IPS-18c (cell line): Measurements from ENCODE around the gene GPR39.

Experiments used
- H3K4me3 ChIP-seq: 2 replicates; pipeline ENCODE4 v1.7.0; 2013; ENCODE audit warnings: low read depth, mild to moderate bottlenecking, low read length, moderate library complexity; ENCODE audit not compliant: insufficient read depth
- H3K9me3 ChIP-seq: one replicate; pipeline ENCODE4 v1.6.1; 2013; ENCODE audit warnings: mild to moderate bottlenecking, low read length, moderate library complexity; ENCODE audit not compliant: control insufficient read depth, insufficient read depth

GPR39 gene

GRCh38 chr2:132566379-132566778 is 149.8 kb downstream of the GPR39 start:
- no peak overlapping the region for H3K4me3 ChIP-seq
- H3K9me3 ChIP-seq: no peaks in the 10 kb centered on the region

DNA sequence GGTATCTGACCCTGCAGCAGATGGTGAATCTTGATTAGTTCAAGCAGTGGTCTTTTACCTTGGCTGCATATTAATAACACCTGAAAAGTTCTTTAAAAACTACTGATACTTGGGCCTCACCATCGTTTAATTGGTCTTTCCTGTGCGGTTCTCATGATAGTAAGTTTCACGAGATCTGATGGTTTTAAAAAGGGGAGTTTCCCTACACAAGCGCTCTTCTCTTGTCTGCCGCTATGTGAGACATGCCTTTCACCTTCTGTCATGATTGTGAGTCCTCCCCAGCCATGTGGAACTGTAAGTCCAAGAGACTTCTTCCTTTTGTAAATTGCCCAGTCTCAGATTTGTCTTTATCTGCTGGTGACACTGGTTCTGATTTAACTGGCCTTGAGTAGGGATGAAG is 151.1 kb downstream of the GPR39 start:
- Histone ChIP-seq H3K9me3 (no peaks in the 10 kb centered on the region), H3K4me3 (no peak overlapping the region)

DNA sequence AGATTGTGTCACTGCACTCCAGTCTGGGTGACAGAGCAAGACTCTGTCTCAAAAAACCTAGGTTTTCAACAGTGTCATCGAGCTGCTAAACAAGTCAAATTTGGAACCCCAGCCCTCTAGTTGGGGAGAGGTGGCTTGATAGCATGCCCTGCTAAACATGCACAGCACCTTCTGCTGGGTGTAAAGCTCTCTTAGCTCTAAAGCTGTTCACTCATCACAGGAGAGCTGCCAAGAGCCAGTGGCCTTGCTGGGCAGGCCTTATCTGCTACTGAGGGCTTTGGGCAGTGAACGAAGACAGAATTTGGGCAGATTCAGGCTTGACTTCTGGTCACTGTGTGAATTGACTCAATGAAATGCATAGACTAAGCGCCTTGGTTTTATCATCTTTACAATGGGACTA is 152.1 kb downstream of the GPR39 start:
- no peak overlapping the region for H3K4me3 ChIP-seq
- H3K9me3 ChIP-seq: no peaks in the 10 kb centered on the region

- H3K4me3 ChIP-seq: no peak overlapping the region
- peaks cover 7% of the 10 kb centered on the region for H3K9me3 ChIP-seq
Observed at GRCh38 chr2:132573444-132574007, 156.9 kb downstream of the GPR39 start.

DNA sequence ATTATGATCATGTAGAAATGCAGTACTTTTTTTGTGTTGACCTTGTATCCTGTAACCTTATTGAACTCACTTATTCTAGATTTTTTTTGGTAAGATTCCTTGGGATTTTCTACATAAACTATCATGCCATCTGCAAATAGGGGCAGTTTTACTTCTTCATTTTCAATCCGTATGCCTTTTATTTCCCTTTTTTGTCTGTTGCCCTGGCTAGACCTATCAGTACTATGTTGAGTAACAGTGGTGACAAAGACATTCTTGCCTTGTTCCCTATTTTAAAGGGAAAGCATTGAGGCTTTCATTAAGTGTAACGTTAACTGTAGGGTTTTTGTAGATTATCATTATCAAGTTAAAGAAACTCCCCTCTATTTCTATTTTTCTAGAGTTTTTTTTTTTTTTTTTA is 161.1 kb downstream of the GPR39 start:
- H3K4me3 ChIP-seq: no peak overlapping the region
- H3K9me3 ChIP-seq: peaks cover 7% of the 10 kb centered on the region

- H3K9me3 ChIP-seq: peaks cover 3% of the 10 kb centered on the region
- no peak overlapping the region for H3K4me3 ChIP-seq
Observed at GRCh38 chr2:132581591-132581990, 165.0 kb downstream of the GPR39 start.

GRCh38 chr2:132581991-132582738 is 165.6 kb downstream of the GPR39 start:
- Histone ChIP-seq H3K4me3 (no peak overlapping the region), H3K9me3 (peaks cover under 1% of the 10 kb centered on the region)

GRCh38 chr2:132583666-132584360 is 167.2 kb downstream of the GPR39 start:
- no peak overlapping the region for H3K4me3 ChIP-seq
- H3K9me3 ChIP-seq: no peaks in the 10 kb centered on the region

DNA sequence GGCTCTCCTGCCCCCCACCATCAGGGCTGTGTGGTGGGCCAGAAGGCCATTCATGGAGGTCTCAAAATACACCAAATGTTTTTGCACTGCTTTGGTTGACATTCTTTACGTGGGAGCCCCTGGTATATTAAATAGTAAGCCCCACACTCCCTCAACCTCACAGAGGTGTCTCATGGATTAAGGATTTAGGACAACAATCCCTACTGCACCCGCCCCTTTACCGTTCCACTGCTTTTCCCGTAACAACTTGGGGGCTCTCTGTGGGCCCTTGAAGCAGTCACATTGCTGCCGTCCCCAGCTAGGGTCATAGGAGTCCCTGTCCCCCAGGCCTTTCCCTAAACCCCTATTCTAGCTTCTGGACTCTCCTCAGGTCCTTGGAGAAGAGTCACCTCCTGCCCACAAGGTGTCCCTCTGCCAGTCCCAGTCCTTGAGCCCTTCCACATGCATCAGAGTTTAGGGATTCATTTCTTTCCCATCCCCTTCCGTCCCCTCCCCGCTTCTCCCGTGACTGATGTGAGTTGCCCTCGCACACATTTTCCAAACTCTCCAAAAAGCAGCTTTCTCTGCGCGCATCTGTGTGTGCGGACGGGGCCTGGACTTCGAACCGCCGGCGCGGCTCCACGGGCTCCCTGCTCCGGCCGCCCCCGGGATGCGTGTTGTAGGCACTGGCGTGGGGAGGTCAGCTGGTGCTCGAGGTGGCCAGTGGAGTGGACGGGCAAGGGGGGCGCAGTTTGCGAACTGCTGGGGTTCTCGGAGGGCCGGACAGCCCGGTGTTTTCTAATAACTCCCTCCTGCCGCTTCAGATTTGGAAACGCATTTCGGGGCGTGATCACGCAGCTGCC is 168.6 kb downstream of the GPR39 start:
- H3K4me3 ChIP-seq: no peak overlapping the region
- H3K9me3 ChIP-seq: no peaks in the 10 kb centered on the region

GRCh38 chr2:132586101-132586511 is 169.5 kb downstream of the GPR39 start:
- H3K9me3 ChIP-seq: no peaks in the 10 kb centered on the region
- H3K4me3 ChIP-seq: no peak overlapping the region

DNA sequence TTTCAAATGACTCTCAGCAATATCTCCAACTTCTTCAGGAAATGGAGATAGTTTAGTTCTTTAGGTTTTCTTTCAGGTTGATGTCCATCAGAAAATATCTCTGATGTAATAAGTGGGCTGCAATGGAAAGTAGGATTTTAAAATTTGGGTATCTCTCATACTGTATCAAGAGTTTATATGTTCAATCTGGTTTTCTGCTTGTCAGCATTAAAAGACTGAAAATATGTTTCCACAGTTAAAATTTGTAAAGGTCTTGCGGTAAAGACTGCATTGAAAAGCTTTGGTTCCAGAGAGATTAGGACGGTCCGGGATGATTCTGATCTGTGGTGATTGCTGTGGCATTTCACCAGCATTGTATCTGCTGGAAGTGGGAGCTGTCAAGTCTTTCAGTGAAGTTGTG is 170.2 kb downstream of the GPR39 start:
- no peak overlapping the region for H3K4me3 ChIP-seq
- no peaks in the 10 kb centered on the region for H3K9me3 ChIP-seq

GRCh38 chr2:132588576-132588975 is 172.0 kb downstream of the GPR39 start:
- Histone ChIP-seq H3K9me3 (no peaks in the 10 kb centered on the region), H3K4me3 (no peak overlapping the region)

GRCh38 chr2:132589111-132589830 is 172.7 kb downstream of the GPR39 start:
- Histone ChIP-seq H3K4me3 (no peak overlapping the region), H3K9me3 (no peaks in the 10 kb centered on the region)

- Histone ChIP-seq H3K9me3 (no peaks in the 10 kb centered on the region), H3K4me3 (no peak overlapping the region)
Observed at GRCh38 chr2:132589966-132590365, 173.4 kb downstream of the GPR39 start.

DNA sequence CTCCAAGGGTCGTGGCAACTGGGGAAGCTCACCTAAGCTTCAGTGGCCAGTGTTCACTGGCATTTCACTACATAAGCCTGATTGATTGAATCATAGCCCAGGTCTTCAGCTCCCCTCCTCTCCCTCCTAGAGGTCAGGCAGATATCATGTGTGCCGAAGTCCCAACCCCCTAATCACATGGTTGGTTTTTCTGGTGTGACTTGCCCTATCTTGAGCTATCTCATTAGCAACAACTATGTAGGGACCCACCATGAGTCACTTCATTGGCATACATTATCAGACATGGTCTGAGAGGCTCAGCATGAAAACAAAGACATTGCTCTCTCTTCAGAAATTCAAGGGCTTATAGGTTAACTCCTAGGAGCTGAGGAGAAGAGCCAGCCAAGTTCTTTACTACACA is 176.6 kb downstream of the GPR39 start:
- H3K4me3 ChIP-seq: no peak overlapping the region
- H3K9me3 ChIP-seq: peaks cover 4% of the 10 kb centered on the region

DNA sequence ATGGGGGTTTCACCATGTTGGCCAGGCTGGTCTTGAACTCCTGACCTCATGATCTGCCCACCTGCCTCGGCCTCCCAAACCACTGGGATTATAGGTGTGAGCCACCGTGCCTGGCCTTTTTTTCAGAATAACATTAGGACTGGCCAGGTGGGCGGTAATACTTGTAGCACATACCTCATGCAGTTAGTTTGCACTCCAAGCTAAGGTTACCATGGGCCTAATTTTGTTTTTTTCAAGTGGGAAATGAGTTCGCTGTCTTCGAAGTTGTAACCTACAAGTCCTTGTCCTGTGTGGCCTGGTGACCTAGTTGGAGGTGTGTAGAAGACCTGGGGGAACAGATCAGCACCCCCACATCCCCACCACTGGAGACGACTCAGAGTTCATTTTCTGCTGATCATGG is 178.6 kb downstream of the GPR39 start:
- H3K9me3 ChIP-seq: peaks cover 4% of the 10 kb centered on the region
- no peak overlapping the region for H3K4me3 ChIP-seq

GRCh38 chr2:132595693-132596092 is 179.1 kb downstream of the GPR39 start:
- no peak overlapping the region for H3K4me3 ChIP-seq
- peaks cover 4% of the 10 kb centered on the region for H3K9me3 ChIP-seq
